ENCODE data around the gene SMARCAD1.

- TF ChIP-seq TEAD4 (IDR thresholded peaks at IDR 0.05; ENCODE audit: borderline replicate concordance, insufficient read depth): no peak
- no peak for TF ChIP-seq CTCF (IDR thresholded peaks at IDR 0.05)
- no peak for TF ChIP-seq RAD21 (IDR thresholded peaks at IDR 0.05; ENCODE audit: low read length)
- TF ChIP-seq, protein P1, sequence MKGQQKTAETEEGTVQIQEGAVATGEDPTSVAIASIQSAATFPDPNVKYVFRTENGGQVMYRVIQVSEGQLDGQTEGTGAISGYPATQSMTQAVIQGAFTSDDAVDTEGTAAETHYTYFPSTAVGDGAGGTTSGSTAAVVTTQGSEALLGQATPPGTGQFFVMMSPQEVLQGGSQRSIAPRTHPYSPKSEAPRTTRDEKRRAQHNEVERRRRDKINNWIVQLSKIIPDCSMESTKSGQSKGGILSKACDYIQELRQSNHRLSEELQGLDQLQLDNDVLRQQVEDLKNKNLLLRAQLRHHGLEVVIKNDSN (IDR thresholded peaks at IDR 0.05; ENCODE audit: borderline replicate concordance, low read depth): no peak
- no peak for TF ChIP-seq EP300 (IDR thresholded peaks at IDR 0.05; ENCODE audit: borderline replicate concordance in 1 of 2, low read depth in 1 of 2, low read length in 1 of 2)
- TF ChIP-seq, protein P2, sequence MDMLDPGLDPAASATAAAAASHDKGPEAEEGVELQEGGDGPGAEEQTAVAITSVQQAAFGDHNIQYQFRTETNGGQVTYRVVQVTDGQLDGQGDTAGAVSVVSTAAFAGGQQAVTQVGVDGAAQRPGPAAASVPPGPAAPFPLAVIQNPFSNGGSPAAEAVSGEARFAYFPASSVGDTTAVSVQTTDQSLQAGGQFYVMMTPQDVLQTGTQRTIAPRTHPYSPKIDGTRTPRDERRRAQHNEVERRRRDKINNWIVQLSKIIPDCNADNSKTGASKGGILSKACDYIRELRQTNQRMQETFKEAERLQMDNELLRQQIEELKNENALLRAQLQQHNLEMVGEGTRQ (IDR thresholded peaks at IDR 0.05; ENCODE audit: borderline replicate concordance, low read depth, low read length): no peak
- TF ChIP-seq TCF12 (IDR thresholded peaks at IDR 0.05): no peak
- TF ChIP-seq RFX5 (IDR thresholded peaks at IDR 0.05; ENCODE audit: low read length): no peak
- TF ChIP-seq, protein P3, sequence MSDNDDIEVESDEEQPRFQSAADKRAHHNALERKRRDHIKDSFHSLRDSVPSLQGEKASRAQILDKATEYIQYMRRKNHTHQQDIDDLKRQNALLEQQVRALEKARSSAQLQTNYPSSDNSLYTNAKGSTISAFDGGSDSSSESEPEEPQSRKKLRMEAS (IDR thresholded peaks at IDR 0.05; ENCODE audit: low read depth): no peak
These were observed 99.7 kb downstream of the SMARCAD1 start for GRCh38 chr4:94307231-94307871.
